Measurements from ENCODE around the gene CCDC74B.
"Not testable (repeated sequence)": the region's sequence is repeated elsewhere in the genome, so short reads cannot be mapped to it uniquely, and the experiment has no call there.

CCDC74B gene

DNA sequence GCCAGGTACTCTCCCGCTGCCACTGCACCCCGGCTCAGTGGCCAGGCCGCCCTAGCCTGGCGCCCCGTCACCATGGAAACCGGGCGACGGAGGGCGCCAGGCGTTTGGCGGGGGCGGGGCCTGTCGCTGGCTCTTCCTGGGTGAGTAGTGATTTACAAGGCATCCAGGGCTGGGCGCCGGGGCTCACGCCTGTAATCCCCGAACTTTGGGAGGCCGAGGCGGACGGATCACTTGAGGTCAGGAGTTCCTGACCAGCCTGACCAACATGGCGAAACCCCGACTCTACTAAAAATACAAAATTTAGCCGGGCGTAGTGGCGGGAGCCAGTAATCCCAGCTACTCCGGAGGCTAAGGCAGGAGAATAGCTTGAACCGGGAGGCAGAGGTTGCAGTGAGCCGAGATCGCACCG lies at the start of gene CCDC74B:
Gene CCDC74B (minus strand): TSS at position 107 of the 409 bp plus-strand sequence. CDS start 116 bp downstream, outside the sequence.
- DNase-seq (ENCODE audit: low read depth, low spot score) = not testable (repeated sequence)

DNA sequence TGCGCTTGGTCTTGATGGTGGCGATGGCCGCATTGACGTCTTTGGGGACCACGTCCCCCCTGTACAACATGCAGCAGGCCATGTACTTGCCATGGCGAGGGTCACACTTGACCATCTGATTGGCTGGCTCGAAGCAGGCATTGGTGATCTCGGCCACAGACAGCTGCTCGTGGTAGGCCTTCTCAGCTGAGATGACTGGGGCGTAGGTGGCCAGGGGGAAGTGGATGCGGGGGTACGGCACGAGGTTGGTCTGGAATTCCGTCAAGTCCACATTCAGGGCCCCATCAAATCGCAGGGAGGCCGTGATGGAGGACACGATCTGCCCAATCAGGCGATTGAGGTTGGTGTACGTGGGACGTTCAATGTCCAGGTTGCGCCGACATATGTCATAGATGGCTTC lies 48.9 kb upstream of the CCDC74B start:
- not testable (repeated sequence) for DNase-seq (ENCODE audit: low read depth, low spot score)

DNA sequence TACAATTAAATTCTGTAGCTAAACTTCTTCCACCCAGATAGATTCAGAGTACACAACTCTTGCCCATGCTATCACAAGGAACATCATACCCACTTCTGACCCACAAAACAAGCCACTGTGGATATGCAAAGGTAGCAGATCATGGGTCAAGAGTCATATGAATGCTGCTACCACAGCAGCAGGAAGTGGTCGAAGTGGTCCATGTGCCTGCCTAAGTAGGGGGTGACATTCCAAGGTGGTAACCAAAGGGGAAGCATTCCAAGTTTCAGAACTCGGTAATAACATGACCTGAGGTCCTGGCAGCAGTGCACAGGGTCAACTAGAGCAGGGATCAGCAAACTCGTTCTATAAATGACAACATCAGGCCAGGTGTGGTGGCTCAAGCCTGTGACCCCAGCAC lies 47.5 kb upstream of the CCDC74B start:
- DNase-seq (ENCODE audit: low read depth, low spot score) = not testable (repeated sequence)

DNA sequence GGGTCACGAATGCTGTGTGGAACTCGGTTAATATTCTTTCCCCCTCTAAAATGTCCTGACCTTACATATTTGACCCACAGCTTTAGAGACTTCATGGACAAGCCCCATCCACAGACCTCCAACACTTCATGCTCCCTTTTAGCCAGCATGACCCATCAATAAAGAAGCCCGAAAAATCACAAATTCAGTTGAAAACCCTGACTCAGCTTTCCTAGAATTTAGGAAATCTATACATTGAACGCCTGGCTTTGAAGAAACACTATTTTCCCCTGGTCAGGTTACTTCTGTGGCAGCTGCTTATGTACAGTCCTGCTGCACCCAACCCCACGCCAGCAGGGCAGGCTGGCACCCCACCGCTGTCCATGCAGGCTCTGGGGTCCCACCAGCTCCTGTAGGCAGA lies 46.4 kb upstream of the CCDC74B start:
- DNase-seq (ENCODE audit: low read depth, low spot score) = not testable (repeated sequence)

DNA sequence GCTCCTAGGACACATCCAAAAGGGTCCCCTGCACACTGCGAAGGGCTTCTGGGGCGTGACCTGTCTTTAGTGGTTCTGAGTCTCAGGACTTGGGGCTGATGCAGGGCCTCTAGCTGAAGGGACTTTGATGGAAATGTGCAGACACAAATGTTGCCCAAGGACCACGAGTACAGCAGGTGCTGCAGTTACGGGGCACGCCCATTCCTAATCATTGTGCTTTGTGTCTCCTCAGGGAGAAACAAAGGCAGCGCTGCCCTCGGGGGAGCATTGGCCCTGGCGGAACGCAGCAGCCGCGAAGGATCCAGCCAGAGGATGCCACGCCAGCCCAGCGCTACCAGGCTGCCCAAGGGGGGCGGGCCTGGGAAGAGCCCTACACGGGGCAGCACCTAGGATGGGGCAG lies 45.3 kb upstream of the CCDC74B start:
- DNase-seq (ENCODE audit: low read depth, low spot score) = no peak

DNA sequence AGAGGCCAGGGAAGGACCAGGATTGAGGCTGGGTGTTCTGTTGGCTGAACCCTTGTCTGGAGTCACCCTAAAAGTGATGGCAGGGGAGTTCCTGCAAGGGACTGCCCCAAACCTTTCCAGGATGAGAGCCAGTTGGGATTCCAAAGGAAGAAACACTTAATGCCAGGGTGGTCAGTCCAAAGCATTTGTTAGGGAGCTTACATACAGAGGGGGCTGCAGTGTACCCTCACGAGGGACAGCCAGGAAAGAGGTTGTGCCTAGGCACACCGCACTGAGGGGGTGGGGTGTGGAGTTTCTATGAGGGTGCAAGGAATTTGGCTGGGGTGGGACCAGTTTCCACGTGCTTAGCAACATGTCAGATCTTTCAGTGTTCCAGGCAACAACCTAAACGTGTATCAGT lies 44.0 kb upstream of the CCDC74B start:
- DNase-seq (ENCODE audit: low read depth, low spot score) = not testable (repeated sequence)

DNA sequence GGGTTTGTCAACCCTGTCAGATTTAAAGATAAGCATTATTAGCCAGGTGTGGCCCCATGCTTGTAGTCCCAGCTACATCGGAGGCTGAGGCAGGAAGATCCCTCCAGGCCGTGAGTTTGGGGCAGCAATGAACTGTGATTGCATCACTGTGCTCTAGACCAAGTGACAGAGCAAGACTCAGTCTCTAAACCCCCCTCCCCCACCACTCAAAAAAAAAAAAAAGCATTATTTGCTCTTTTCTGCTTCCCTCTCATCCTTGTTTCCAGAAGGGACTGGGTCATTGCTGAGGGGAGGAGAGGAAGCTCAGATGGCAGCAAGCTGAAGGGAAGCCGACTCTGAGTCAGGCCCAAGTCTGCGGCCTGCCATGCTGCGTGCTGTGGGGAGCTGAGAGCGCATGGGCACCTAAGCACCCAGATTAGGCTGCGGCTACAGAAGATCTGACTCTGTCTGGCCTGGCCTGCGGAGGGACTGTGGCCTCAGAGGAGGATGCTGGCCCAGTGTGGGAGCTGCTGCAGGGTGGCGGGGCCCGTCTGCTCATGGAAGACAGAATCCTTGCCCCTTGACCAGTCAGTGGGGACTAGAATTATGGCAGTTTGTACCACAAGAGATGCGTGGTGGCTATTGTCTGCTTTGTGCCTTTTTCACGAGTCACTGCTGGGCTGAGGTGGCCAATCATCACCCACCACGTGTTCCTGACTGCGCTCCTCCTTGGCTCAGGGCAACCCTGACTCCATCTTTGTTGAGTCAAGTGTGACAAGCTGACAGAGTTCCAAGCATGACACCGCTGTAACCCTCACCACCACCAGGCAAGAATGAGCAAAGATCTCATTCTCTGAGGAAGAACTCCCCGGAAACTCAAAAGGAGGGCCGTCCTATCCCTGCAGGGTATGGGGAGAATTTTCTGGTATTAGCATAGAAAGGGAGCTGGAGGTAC lies 43.2 kb upstream of the CCDC74B start:
- DNase-seq (ENCODE audit: low read depth, low spot score) = not testable (repeated sequence)

DNA sequence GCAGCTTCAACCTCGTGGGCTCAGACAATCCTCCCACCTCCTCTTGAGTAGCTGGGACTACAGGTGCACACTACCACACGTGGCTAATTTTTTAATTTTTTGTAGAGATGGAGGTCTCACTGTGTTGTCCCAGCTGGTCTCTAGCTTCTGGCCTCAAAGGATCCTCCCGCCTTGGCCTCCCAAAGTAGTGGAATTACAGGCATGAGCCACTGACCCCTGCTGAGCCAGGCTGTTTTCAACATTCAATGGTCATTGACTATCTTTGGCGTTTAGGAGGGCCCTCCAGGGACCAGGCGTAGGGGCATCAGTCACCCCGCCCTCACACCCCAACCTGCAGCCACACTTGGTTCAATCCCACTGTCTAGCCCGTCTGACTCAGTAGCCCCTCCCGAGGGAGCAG lies 42.4 kb upstream of the CCDC74B start:
- no peak for DNase-seq (ENCODE audit: low read depth, low spot score)

DNA sequence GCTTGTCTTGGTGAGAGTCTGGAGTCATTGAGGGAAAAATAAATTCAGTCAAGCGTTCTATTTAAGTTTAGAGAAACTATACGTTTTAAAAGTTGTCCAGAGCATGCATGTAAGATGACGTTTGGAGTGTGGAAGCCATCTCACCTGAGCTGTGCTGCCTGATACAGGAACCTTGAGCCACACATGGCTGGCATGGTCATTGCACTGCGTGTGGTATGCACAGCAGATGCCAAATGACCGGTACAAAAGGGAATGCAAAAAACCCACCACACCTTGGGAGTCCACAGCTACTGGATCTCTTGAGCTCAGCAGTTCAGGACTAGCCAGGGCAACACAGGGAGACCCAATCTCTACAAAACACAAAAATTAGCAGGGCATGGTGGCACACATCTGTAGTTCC lies 41.5 kb upstream of the CCDC74B start:
- DNase-seq (ENCODE audit: low read depth, low spot score) = no peak

DNA sequence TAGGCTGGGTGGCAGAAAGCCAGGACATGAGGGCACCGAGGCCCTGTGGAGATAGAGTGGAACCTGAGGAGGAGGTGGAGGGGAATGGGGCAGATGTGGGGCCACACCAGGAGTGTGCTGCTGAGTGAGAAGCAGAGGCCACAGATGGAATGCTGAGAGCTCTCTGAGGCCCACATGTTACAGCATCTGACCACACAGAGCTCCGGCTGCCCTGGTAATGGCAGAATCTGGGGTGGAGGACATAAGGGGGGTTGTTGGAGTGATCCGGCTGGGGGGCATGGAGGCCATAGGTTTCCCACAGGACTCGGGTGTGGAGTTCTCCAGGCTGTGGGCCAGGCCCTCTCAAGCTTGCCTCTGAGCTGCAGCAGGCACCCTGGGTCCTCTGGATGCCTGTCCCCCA lies 41.0 kb upstream of the CCDC74B start:
- no peak for DNase-seq (ENCODE audit: low read depth, low spot score)

DNA sequence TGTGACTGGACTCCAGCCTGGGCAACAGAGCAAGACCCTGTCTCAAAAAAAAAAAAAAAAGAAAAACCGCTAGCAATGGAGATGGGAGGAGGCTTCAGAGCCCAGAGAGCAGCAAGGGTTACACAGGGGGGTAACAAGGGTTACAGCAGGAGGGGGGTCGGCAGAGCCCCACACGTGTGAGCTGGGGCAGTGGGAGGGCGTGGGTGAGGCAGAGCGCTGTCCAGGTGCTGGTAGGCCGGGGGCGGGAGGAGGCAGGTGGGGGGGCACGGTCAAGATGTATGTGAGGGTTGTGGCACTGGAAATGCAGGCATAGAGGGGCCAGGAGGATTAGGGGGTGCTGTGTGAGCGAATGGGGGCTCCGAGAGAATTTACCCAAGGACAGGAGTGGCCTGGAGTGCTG lies 40.5 kb upstream of the CCDC74B start:
- DNase-seq (ENCODE audit: low read depth, low spot score) = no peak

DNA sequence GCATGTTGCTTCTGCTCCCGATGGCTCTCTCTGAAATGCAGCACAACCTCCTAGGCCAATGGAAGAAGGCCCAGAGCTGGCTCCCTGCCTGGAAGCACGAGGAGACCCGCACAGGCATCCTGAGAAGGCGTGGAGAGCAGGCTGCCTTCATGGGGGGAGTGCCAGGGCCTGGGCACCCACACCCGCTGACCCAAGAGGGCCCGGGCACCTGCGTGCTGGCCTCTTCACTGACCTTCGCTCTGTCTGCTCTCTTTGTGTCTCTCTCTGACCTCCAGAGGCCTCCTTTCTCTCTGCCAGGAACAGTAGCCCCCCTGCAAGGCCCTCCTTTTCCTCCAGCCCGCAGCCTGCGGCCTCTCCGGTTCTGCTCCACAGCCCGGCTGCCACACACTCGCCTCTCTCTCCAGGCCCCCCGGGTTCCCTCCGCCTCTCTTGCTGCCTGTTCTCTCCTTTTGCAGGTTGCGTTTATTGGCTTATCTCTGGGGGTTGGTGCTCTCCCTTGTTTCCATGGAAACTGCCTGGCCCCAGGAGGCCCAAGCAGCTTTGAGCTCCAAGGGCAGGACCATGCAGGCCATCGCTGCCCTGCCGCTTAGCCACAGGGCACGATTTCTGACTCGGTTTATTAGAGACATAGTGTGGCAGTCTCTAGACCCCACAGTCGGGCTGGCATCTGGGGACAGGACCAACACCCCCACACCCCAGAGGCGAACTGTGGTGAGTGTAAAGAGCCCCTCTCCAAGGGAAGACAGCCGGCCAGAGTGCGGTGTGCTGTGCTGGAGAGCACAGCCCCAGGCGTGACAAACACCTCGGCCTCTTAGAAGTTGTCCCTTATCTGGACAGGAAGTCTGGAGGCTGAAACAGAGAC lies 38.8 kb upstream of the CCDC74B start:
- DNase-seq (ENCODE audit: low read depth, low spot score) = no peak

DNA sequence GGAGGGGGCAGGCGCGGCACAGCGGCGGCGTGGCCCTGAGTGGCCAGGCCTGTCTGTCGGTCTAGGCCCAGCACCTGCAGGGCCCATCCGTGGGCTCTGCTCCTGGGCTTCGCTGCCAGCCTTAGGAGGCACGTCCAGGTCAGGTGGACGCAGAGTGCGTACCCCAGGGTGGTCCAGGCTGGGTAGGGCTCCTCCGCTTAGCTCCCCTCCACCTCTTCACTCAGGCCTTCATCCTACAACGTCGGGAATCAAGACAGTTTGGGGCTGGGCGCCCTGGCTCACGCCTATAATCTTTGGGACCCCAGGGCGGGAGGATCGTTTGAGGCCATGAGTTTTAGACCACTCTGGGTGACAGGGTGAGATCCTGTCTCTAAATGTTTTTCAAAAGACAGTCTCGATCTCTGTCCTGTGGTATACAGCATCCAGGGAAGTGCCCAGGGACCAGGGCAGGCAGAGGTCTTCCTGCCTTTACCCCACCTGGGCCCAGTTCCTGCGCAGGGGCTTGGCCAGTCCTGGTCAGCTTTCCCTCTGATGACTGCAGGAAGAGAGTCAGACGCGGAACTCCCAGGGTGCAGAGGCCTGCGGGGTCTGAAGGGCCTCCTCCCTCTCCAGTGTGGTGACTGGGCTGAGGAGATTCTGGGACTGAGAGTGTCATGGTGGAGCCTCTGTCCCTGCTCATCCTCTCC lies 38.1 kb upstream of the CCDC74B start:
- DNase-seq (ENCODE audit: low read depth, low spot score) = not testable (repeated sequence)

DNA sequence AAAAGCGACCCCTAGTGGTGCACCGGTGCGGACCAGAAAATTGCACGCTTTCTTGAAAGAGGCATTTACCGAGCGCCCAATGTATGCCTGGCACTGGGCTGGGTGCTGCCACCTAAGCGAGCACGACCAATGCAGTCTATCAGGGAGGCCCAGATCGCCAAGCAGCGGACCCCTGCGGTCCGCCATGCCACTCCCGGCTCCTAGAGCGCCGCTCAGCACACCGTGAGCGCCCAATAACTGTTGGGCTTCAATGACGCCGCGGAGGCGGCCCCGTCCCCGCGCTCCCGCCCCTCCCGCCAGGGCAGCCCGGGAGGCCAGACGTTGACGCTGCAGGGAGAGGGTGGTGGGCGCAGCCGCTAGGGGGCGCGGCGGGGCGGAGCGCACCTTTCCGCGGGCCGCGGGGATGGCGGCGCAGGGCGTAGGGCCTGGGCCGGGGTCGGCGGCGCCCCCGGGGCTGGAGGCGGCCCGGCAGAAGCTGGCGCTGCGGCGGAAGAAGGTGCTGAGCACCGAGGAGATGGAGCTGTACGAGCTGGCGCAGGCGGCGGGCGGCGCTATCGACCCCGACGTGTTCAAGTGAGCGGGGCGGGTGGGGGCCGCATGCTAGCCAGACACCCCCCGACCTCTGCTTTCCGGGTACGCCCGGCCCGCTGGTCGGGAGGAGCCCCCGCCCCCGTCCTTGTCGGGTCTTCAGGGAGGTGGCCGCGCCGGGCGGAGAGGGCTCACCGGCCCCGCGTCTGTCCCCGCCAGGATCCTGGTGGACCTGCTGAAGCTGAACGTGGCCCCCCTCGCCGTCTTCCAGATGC lies 37.2 kb upstream of the CCDC74B start, which contains the start of gene MZT2B:
Gene MZT2B (plus strand): TSS at position 383 of the 803 bp plus-strand sequence. CDS start 21 bp downstream, at position 404.
- peak; percentile 22 for DNase-seq (ENCODE audit: low read depth, low spot score)

DNA sequence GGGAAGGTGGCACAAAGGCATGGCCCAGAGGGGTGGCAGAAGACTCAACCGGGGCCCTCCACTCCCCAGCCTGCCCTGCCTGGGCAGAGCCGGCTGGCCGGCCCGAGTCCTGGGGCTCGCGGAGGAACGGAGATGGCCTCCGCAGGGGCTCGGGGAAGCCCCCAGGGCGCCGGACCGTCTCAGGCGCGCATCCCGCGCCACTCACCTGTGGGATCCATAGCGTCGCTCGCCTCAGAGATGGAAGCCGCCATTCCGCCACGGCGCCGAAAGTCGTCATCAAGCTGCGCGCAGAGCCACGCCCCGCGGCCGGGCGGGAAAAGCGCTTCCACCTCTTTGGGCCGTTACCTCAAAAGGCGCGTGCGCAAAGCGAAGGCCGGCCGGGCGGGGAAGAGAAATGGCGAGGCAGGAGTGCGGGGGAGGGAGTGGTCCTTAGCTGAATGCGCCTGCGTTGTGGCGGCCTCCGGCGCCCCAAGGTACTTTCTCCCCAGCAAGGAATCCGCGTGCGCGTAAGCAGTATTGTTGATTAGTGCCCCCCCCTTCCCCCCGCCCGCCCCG lies 36.5 kb upstream of the CCDC74B start, which contains the start of gene SMPD4:
Gene SMPD4 (minus strand): TSS at position 278 of the 555 bp plus-strand sequence. CDS start 5,010 bp downstream, outside the sequence.
- peak; percentile 88 for DNase-seq (ENCODE audit: low read depth, low spot score)

DNA sequence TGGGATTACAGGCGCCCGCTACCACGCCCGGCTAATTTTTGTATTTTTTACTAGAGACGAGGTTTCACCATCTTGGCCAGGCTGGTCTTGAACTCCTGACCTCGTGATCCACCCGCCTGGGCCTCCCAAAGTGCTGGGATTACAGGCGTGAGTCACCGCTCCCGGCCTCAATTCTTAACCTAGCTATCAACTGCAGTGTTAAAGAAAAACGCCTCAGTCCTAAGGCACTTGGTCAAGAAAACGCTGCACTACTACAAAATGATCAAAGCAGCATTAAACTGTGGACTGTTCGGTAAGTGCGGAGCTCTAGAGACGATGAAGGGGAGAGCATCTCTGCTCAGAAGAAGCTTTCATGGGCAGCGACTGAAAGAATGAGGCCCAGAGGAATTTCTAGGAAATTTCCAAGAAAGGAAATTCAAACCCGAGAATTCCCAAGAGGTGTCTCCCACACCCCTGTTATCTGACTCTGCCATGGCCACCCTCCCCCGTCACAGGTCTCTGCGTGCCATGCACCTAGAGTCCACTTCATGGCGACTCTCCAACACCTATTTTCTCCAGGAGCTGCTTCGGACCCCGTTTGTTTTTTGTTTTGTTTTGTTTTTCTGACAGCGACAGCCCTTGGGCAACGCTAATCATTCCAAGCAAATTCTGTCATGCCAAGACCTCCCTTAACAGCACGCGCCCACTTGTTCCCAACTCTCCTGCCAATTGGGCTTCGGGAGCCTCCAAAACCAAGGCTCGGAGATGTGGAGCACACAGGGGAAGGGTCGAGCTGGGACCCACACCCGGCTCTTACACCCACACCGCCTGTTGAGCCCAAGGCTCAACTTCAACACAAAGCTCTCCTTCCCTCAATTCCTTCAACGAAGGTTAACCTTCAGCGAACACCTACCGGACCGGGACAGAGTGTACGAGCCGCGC lies 35.8 kb upstream of the CCDC74B start:
- not testable (repeated sequence) for DNase-seq (ENCODE audit: low read depth, low spot score)

DNA sequence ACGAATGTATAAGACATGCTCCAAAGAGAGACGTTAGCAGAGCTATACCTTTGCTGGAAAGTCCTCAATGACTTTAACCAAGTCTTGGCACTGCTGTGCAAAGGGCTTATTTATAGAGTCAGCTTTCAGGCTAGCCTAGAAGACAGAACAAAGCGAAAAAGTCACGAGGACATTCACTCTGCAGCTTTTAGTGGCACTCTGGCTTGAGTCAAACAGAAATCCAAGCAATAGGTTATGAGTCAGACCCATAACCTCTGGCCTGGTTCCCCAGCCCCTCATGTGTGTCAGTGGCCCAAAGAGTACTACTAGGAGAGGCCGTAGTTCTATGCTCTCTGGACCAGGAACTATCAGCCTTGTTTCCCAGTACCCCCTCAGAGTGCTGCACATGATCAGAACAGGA lies 30.0 kb upstream of the CCDC74B start:
- not testable (repeated sequence) for DNase-seq (ENCODE audit: low read depth, low spot score)

DNA sequence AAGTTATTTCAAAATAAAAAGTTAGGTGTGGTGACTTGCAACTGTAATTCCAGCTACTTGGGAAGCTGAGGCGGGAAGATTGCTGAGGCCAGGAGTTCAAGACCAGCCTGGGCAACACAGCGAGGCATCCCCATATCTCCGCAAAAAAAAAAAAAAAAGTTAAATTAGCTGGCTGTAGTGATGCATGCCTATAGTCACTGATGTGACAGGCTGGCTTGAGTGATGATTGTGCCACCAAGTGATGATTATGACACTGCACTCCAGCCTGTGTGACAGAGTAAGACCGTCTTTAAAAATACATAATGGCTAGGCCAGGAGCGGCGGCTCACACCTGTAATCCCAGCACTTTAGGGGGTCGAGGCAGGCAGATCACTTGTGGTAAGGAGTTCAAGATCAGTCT lies 25.0 kb upstream of the CCDC74B start:
- DNase-seq (ENCODE audit: low read depth, low spot score) = no peak

DNA sequence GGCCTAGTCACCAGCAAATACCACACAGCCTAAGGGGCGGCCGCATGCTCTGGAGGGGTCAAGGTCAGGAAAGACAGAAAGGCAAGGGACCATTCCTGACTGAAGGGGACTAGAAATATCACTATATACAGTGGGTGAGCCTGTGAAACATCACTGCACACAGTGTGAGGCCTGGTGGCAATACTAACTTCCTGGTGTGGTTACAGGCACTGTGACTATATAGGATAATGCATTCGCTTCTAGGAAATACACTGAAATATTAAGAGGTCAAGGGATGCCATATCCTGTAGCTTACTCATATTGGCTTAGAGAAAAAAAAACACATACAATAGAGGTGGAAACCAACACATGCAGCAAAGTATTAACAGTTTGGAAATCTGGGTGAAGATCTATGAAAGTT lies 24.3 kb upstream of the CCDC74B start:
- not testable (repeated sequence) for DNase-seq (ENCODE audit: low read depth, low spot score)

All from brain pericyte (primary cell).